OCI-LY1 (cell line): Measurements from ENCODE around the gene TLK2.

Source experiments
- EZH2 ChIP-seq: fragments of 200-600 bp; sonication (generic), shearing (Covaris generic); IDR thresholded peaks from 2 replicates; pipeline ENCODE4 v1.8.0; 2017; ENCODE audit warnings: borderline replicate concordance, mixed run types, mild to moderate bottlenecking, antibody characterized with exemption, low read length, moderate library complexity, mixed read lengths
- TF ChIP-seq, protein P1 (sequence below): fragments of 200-600 bp; sonication (generic), shearing (Covaris generic); IDR thresholded peaks from 2 replicates; pipeline ENCODE4 v1.5.1; 2017; ENCODE audit warnings: mild to moderate bottlenecking, antibody characterized with exemption, low read length, moderate library complexity, mixed read lengths

DNA sequence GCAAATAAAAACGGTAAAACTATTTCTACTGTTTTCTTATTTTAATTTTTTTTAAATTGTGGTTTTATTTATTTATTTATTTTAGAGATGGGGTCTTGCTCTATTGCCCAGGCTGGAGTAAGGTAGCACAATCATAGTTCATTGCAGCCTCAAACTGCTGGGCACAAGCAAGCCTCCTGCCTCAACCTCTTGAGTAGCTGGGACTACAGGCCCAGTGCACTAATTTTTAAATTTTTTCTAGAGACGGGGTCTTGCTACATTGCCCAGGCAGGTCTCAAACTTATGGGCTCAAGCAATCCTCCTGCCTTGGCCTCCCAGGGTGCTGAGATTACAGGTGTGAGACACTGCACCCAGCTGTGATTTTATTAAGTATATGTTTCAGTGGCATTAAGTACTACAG lies 102.3 kb downstream of the TLK2 start:
- TF ChIP-seq, protein P1, sequence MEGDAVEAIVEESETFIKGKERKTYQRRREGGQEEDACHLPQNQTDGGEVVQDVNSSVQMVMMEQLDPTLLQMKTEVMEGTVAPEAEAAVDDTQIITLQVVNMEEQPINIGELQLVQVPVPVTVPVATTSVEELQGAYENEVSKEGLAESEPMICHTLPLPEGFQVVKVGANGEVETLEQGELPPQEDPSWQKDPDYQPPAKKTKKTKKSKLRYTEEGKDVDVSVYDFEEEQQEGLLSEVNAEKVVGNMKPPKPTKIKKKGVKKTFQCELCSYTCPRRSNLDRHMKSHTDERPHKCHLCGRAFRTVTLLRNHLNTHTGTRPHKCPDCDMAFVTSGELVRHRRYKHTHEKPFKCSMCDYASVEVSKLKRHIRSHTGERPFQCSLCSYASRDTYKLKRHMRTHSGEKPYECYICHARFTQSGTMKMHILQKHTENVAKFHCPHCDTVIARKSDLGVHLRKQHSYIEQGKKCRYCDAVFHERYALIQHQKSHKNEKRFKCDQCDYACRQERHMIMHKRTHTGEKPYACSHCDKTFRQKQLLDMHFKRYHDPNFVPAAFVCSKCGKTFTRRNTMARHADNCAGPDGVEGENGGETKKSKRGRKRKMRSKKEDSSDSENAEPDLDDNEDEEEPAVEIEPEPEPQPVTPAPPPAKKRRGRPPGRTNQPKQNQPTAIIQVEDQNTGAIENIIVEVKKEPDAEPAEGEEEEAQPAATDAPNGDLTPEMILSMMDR = no peak
- TF ChIP-seq EZH2 = no peak
